ENCODE measurements around the gene DIP2B.
A peak's percentile ranks its signal among the peaks of the same experiment; 100 is the strongest.

Gene DIP2B

GRCh38 chr12:50626026-50626425, 121.2 kb downstream of the DIP2B start:
- no peaks in the 10 kb centered on the region; the same call in 1 of the 2 replicates for H3F3A ChIP-seq (ENCODE audit: insufficient read depth)
- H3K79me2 ChIP-seq (ENCODE audit: insufficient read depth, low read length), result no peaks in the 10 kb centered on the region
- peak overlapping the region; percentile 17 for H3K27ac ChIP-seq (ENCODE audit: low read depth, low read length)
- no peaks in the 10 kb centered on the region for H3K27me3 ChIP-seq (ENCODE audit: low read length)
- no peak overlapping the region for H2AFZ ChIP-seq (ENCODE audit: low read depth, low read length, severe bottlenecking)
- peak overlapping the region; percentile 36 for H3K4me2 ChIP-seq (ENCODE audit: low read depth, low read length, poor library complexity, severe bottlenecking)
- no peaks in the 10 kb centered on the region for H3K9me2 ChIP-seq (replicated peaks; ENCODE audit: insufficient read depth, low read length)
- no peaks in the 10 kb centered on the region for H3K36me3 ChIP-seq (ENCODE audit: low read length)
- no peak overlapping the region for H3K4me3 ChIP-seq (ENCODE audit: insufficient read depth, low read length, poor library complexity, severe bottlenecking)
- H4K20me1 ChIP-seq (ENCODE audit: low read depth, low read length), result no peaks in the 10 kb centered on the region
- H3K9ac ChIP-seq (ENCODE audit: low read length), result no peak overlapping the region
- no peak for TF ChIP-seq EZH2phosphoT487 (conservative IDR thresholded peaks at IDR 0.05; ENCODE audit: low read length)
- TF ChIP-seq CTCF (IDR thresholded peaks at IDR 0.05; ENCODE audit: insufficient read depth, low read length, poor library complexity, severe bottlenecking), result no peak
- no peaks in the 10 kb centered on the region for H3K9me3 ChIP-seq (ENCODE audit: insufficient read depth, low read length)

GRCh38 chr12:50627491-50627890, 122.7 kb downstream of the DIP2B start:
- Histone ChIP-seq H3K27ac (ENCODE audit: low read depth, low read length) (no peak overlapping the region), H3K27me3 (ENCODE audit: low read length) (no peaks in the 10 kb centered on the region), H3K9me2 (replicated peaks; ENCODE audit: insufficient read depth, low read length) (no peaks in the 10 kb centered on the region), H3K4me3 (ENCODE audit: insufficient read depth, low read length, poor library complexity, severe bottlenecking) (no peak overlapping the region), H3K36me3 (ENCODE audit: low read length) (no peaks in the 10 kb centered on the region), H4K20me1 (ENCODE audit: low read depth, low read length) (no peaks in the 10 kb centered on the region), H3F3A (ENCODE audit: insufficient read depth) (no peaks in the 10 kb centered on the region; the same call in 1 of the 2 replicates), H3K9ac (ENCODE audit: low read length) (no peak overlapping the region), H3K4me2 (ENCODE audit: low read depth, low read length, poor library complexity, severe bottlenecking) (no peak overlapping the region), H3K9me3 (ENCODE audit: insufficient read depth, low read length) (no peaks in the 10 kb centered on the region), H2AFZ (ENCODE audit: low read depth, low read length, severe bottlenecking) (no peak overlapping the region), H3K79me2 (ENCODE audit: insufficient read depth, low read length) (no peaks in the 10 kb centered on the region)
- TF ChIP-seq CTCF (IDR thresholded peaks at IDR 0.05; ENCODE audit: insufficient read depth, low read length, poor library complexity, severe bottlenecking), result no peak
- no peak for TF ChIP-seq EZH2phosphoT487 (conservative IDR thresholded peaks at IDR 0.05; ENCODE audit: low read length)

- Histone ChIP-seq H3K4me3 (ENCODE audit: insufficient read depth, low read length, poor library complexity, severe bottlenecking) (no peak overlapping the region), H3F3A (ENCODE audit: insufficient read depth) (no peaks in the 10 kb centered on the region; the same call in 1 of the 2 replicates), H2AFZ (ENCODE audit: low read depth, low read length, severe bottlenecking) (no peak overlapping the region), H4K20me1 (ENCODE audit: low read depth, low read length) (no peaks in the 10 kb centered on the region), H3K36me3 (ENCODE audit: low read length) (no peaks in the 10 kb centered on the region), H3K9me2 (replicated peaks; ENCODE audit: insufficient read depth, low read length) (no peaks in the 10 kb centered on the region), H3K27me3 (ENCODE audit: low read length) (no peaks in the 10 kb centered on the region), H3K9ac (ENCODE audit: low read length) (no peak overlapping the region), H3K27ac (ENCODE audit: low read depth, low read length) (no peak overlapping the region), H3K9me3 (ENCODE audit: insufficient read depth, low read length) (no peaks in the 10 kb centered on the region), H3K4me2 (ENCODE audit: low read depth, low read length, poor library complexity, severe bottlenecking) (no peak overlapping the region), H3K79me2 (ENCODE audit: insufficient read depth, low read length) (no peaks in the 10 kb centered on the region)
- TF ChIP-seq EZH2phosphoT487 (conservative IDR thresholded peaks at IDR 0.05; ENCODE audit: low read length) (no peak), CTCF (IDR thresholded peaks at IDR 0.05; ENCODE audit: insufficient read depth, low read length, poor library complexity, severe bottlenecking) (no peak)
Measured at GRCh38 chr12:50628394-50628793, 123.6 kb downstream of the DIP2B start.

Data from SU-DHL-6 (cell line).